NK-92 (cell line): ENCODE results near the gene RPL11.
"Not testable (repeated sequence)": the region's sequence is repeated elsewhere in the genome, so short reads cannot be mapped to it uniquely, and the experiment has no call there.

Experiments
- DNase-seq: peaks from one replicate; lab custom pipeline; 2025; ENCODE audit not compliant: unreplicated experiment; lab: John Stamatoyannopoulos, UW

RPL11 gene

DNA sequence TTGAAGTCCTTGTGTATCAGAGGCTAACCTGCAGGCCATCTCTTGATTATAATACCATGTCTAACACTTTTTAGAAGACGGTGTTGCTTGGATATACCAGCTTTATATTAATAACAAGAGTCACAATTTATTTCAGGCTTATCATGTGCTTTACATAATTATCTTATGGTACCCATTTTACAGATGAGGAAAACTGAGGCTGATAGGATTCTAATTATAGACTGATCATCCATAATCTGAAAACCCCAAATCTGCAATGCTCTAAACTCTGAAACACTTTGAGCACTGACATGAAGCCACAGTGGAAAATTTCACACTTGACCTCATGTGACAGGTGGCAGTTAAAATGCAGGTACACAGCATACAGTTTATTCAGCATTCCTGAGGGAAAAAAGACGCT is 7.2 kb upstream of the RPL11 start:
- DNase-seq = no peak

- not testable (repeated sequence) for DNase-seq
Measured at GRCh38 chr1:23685197-23685596, 6.4 kb upstream of the RPL11 start.

DNA sequence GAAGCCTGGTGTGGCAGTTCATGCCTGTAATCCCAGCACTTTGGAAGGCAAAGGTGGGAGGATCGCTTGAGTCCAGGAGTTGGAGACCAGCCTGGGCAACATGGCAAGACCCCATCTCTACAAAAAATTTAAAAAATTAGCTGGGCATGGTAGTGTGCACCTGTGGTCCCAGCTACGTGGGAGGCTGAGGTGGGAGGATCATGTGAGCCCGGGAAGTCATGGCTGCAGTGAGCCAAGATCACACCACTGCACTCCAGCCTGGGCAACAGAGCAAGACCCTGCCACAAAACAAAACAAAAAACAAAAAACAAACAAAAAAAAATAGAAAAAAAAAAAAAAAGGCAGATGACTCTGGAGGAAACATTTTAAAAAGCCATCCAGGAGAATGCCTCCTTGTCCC is 3.9 kb upstream of the RPL11 start:
- DNase-seq = not testable (repeated sequence)

DNA sequence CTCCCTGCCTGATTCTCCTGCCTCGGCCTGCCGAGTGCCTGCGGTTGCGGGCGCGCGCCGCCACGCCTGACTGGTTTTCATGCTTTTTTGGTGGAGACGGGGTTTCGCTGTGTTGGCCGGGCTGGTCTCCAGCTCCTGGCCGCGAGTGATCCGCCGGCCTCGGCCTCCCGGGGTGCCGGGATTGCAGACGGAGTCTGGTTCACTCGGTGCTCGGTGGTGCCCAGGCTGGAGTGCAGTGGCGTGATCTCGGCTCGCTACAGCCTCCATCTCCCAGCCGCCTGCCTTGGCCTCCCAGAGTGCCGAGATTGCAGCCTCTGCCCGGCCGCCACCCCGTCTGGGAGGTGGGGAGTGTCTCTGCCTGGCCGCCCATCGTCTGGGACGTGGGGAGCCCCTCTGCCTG is 3.3 kb upstream of the RPL11 start:
- not testable (repeated sequence) for DNase-seq

- no peak for DNase-seq
Measured at GRCh38 chr1:23692308-23692871, 784 bp downstream of the RPL11 start.

DNA sequence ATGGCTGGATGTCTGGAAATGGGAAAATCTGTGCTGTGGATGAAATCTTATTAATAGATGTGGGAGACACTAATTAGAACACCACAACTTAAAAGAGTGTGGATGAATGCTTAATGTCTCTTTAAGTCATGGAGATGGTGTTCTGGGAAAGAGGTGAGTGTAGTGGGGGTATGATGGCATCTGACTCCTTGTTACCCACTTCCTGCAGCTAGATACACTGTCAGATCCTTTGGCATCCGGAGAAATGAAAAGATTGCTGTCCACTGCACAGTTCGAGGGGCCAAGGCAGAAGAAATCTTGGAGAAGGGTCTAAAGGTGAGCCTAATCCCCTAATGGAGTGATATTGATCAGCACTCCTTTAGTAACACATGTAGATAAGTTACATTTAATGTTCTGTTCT is 2.0 kb downstream of the RPL11 start:
- DNase-seq = no peak

DNA sequence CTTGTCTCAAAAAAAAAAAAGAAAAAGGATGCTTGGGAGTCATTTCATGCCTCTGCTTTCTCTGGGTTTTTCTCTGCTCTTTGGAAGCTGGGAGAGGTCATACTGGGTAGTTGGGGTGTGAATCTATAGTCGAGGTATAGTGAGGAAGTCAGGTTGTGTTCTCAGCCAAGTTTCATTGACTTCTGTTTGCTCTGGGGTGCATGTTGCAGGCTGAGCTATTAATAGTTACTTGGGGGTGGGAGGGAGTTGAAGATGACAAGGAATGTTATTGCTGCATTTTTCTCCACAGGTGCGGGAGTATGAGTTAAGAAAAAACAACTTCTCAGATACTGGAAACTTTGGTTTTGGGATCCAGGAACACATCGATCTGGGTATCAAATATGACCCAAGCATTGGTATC is 2.8 kb downstream of the RPL11 start:
- DNase-seq = no peak

DNA sequence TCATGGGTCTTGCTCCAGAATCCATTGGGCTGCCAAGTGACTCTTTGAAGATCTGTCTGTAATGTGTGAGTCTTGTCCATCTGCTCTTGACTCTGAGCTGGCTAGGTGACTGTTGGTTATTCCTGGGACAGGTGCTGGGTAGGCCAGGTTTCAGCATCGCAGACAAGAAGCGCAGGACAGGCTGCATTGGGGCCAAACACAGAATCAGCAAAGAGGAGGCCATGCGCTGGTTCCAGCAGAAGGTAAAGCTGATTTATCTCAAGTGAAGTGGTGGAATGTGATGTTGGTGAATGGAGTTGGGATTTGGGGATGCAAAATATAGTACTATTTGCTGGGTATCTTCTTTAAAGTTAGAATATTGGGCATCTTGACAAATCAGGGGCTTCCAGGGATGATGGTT is 4.1 kb downstream of the RPL11 start:
- DNase-seq = no peak

- no peak for DNase-seq
Measured at GRCh38 chr1:23696335-23696989, 4.9 kb downstream of the RPL11 start.

GRCh38 chr1:23698466-23698865 is 6.9 kb downstream of the RPL11 start:
- DNase-seq = no peak

DNA sequence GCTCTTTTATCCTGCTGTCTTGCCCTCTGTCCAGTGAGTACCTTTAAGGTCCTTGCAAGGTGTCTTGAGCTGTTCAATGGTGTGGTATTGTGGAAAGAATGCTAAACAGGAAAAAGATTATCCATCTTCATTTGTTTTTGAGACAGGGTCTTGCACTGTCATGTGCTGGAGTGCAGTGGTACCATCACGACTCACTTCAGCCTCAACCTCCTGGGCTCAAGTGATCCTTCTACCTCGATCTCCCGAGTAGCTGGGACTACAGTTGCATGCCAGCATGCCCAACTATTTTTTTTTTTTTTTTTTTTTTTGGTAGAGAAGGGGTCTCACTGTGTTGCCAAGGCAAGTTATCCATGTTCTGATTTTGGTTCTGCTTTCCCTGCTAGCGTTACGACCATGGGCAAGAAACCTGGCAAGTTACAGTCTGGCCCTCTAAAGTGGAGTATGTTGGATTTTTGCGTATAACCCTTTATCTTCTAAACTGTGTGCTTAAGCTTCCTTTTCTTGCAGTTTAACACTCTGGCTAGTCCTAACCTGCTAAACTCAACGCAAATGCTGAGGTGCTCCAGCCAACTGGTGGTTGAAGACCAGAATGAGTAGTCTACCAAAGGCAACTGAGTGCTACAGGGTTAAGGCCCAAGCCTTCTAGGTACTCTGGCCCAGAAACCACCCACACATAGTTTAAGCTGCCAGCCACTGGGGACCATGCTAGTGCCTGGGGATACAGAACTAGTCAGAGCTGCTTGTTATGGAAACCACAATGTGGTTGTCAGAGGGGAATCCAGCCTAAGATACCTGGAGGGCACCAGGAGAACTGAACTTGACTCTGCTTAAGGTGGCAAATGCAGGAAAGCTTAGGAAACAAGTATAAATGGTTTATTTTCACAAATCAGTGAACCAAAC is 7.9 kb downstream of the RPL11 start:
- DNase-seq = no peak

DNA sequence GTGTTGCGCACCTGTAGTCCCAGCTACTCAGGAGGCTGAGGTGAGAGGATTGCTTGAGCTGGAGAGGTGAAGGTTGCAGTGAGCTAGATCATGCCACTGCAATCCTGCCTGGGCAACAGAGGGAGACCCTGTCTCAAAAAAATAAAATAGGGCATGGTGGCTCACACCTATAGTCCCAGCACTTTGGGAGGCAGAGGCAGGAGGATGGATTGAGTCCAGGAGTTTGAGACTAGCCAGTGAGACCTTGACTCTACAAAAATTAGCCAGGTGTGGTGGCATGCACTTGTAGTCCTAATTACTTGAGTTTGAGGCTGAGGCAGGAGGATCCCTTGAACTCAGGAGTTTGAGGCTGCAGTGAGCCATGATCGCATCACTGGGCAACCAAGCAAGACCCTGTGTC is 9.7 kb downstream of the RPL11 start:
- DNase-seq = no peak

DNA sequence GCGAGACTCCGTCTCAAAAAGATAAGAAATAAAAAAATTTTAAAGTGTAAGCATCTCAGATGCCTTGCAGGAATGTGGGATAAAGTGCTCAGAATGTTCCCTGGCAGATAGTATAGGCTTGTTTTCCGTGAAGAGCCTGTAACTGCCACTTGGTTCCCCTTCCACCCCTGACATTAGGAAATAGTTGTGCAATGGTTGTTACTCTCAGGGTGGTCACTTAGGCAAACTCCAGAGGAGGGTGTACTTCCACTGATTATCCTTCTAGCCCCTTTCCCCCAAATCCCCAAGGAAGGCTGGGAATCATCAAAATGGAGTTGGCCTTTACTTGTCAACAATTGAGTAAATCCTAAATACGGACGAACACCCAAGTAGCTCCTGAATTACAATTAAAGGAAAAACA is 10.4 kb downstream of the RPL11 start:
- no peak for DNase-seq

DNA sequence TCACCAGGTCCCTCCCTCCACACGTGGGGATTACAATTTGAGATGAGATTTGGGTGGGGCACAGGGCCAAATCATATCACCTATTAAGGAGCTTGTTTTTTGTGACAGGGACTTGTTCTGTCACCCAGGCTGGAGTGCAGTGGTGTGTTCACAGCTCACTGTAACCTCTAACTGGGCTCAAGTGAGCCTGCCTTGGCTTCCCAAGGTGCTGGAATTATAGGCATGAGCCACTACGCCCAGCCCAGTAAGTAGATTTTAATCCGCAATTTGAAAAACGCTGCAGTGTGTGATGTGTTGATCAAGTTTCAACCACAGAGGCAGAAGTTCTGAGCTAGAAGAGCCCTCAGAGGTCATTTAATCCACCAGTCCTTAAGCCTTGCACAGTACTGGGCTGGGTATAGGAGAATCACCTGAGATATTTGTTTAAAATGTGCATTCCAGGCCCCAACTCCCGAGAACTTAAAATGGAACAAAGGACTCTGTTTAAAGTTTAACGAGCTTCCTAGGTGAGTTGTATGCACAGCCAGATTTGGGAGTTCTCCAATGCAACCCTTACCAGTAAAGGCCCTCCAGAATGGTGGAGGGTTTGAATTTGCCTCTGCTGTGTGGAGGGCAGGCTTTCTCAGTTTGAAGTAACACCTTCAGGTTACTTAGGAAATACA is 13.4 kb downstream of the RPL11 start:
- DNase-seq = no peak

GRCh38 chr1:23709229-23709628 is 17.6 kb downstream of the RPL11 start:
- no peak for DNase-seq

DNA sequence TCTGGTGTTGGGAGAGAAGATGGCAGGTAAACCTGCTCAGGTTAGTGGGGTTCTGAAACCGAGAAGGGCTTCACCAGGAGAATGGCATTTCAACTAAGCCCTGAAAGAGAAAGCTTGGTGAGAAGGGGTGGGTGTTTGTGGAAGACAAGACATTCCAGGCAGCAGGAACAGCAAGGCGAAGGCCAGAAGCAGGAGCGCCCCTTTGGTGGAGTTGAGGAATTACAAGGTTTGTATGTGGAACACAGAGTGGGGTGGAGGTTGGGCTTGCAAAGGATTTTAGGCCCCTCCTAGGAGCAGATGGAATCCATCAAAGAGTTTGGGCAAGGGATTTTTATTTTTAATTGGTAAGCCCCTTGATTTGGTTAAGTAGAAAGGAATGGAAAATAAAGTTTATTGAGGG is 26.9 kb downstream of the RPL11 start:
- no peak for DNase-seq

DNA sequence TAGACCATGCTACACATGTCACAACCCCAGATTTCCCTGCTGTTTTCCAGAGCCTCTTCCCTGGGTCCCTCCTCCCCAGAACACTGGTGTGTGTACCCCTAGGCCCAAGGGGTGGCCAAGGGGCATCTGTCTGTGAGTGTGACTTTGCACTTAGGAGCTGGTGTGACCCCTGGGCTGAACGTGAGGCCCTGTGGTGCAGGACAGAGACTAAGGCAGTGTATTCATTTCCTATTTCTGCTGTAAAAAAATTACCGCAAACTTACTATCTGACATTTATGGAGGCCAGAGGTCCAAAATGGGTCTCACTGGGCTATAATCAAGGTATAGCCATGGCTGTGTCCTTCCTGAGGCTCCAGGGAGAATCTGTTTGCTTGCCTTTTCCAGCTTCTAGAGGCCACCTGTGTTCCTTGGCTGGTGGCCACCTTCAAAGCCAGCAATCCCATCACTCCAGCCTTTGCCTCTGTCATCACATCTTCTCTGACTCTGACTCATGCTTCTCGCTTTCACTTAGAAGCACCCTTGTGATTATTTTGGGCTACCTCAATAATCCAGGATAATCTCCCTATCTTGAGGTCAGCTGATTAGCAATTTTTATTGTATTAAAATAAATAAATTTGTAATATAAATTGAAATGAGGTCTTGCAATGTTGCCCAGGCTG is 27.7 kb downstream of the RPL11 start:
- no peak for DNase-seq

- no peak for DNase-seq
Measured at GRCh38 chr1:23720256-23720995, 28.8 kb downstream of the RPL11 start.

GRCh38 chr1:23722652-23723051 is 31.0 kb downstream of the RPL11 start:
- DNase-seq = no peak

- no peak for DNase-seq
Measured at GRCh38 chr1:23726686-23727085, 35.1 kb downstream of the RPL11 start.
